ENCODE data around the gene SLC16A8. TPM values are rescaled to one million over a fixed set of nuclear protein-coding genes. Genes with fewer than 3 reads are reported as not detected.

The SLC16A8 gene
- total RNA-seq, 4 donors from 2014 or later = 0.29 to 0.65 (median 0.33) TPM; not detected in 1

DNA sequence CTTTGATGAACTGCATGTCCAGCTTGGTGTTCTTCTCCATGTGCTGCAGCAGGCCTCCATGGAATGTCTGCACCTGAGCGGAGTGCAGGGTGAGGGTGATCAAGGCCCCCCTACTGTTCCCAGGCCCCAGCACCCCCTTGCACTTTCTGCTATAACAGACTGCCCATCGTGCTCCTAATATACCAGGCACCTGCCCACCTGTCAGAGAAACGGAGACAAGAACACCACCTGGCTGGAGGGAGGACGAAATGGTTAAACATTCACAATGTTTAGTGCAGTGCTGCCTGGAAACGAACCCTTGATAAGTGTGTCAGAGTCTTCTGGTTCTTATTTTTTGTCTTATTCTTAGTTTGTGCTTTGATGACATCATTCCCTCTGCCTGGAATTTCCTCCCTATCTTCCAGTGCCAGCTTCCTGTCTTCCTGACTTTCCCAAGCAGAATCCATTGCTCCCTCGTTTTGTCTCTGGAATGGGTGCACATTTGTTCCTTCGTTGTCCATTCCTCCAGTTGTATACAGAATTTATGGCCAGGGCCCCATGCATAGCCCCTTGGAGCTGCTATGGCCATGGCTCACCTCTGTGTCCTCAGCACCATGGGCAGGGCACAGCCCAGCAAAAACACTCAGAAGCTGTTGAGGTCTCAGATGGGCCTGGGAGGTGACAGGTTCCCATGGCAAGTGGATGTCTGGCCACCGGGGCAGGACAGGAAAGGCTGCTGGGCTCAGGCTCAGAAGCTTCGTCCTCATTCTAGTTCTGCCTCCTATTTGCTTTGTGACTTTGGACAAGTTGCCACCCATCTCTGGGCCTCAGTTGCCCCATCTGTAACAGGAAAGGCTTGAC, 14.6 kb upstream of the SLC16A8 start:
- peaks cover 0 to 14% (median 13%) of the 10 kb centered on the region in 4 donors for H3K4me1 ChIP-seq
- TF ChIP-seq, protein P1, sequence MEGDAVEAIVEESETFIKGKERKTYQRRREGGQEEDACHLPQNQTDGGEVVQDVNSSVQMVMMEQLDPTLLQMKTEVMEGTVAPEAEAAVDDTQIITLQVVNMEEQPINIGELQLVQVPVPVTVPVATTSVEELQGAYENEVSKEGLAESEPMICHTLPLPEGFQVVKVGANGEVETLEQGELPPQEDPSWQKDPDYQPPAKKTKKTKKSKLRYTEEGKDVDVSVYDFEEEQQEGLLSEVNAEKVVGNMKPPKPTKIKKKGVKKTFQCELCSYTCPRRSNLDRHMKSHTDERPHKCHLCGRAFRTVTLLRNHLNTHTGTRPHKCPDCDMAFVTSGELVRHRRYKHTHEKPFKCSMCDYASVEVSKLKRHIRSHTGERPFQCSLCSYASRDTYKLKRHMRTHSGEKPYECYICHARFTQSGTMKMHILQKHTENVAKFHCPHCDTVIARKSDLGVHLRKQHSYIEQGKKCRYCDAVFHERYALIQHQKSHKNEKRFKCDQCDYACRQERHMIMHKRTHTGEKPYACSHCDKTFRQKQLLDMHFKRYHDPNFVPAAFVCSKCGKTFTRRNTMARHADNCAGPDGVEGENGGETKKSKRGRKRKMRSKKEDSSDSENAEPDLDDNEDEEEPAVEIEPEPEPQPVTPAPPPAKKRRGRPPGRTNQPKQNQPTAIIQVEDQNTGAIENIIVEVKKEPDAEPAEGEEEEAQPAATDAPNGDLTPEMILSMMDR (IDR thresholded peaks at IDR 0.05) = no peak
- no peak for TF ChIP-seq POLR2AphosphoS5 (IDR thresholded peaks at IDR 0.05)
- TF ChIP-seq EP300 (IDR thresholded peaks at IDR 0.05) = no peak
- no peak for TF ChIP-seq POLR2A (IDR thresholded peaks at IDR 0.05; ENCODE audit: low read depth)
- intact Hi-C loops (cut with DNase I) = no loop called here
- H3K27me3 ChIP-seq = peaks cover 0 to 6% (median 0%) of the 10 kb centered on the region in 4 donors
- WGBS = 56% methylated on average over 7 of the region's 9 CpGs
- H3K4me3 ChIP-seq = no peak overlapping the region
- H3K9me3 ChIP-seq = no peaks in the 10 kb centered on the region
- no peaks in the 10 kb centered on the region for H3K36me3 ChIP-seq
- H3K27ac ChIP-seq (replicated peaks in 1 of 4) = no peak overlapping the region
- DNase-seq (ENCODE audit: extremely low spot score) = no peak

DNA sequence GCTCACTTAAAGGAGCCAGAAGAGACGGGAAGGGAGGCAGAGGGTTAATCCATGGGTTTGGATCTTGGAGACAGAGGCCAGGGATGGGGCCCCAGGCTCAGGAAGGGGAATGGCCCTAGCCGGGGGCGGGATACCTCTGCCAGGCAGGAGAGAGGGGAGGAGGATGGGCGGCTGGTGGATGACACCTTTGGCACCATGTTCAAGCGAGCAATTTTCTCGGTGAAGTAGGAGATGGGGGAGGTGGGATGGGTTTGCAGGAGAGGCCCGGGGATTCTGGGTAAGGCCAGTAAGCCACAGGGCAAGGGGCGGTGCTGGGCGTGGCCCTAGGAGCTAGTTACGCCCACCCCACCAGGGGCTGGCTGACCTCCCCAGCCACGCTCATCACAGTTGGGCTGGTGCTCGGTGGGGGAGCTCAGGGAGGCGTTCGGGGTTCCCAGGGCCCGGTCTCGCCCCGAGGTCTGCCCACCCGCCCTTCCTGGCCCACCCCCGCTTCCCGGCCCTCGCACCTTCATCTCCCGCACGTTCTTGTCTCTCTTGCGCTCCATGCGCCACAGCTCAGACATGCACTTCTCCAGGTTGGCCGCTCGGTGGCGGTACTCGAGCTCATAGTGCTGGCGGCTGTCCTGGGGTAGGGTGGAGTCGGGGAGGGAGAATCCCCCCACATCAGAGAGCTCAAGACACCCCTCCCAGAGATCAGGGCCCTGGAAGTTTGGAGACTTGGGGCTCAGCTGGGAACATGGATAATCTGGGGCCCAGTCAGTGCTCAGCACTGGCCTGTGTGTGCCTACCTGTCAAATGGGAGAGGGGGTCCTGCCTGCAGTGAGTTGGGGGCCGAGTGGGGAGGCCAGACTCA, 13.8 kb upstream of the SLC16A8 start:
- intact Hi-C loops (cut with DNase I) = no loop called here
- Histone ChIP-seq H3K4me1 (peaks cover 0 to 14% (median 13%) of the 10 kb centered on the region in 4 donors), H3K9me3 (no peaks in the 10 kb centered on the region), H3K4me3 (no peak overlapping the region), H3K27me3 (peaks cover 0 to 6% (median 0%) of the 10 kb centered on the region in 4 donors), H3K36me3 (no peaks in the 10 kb centered on the region), H3K27ac (replicated peaks in 1 of 4) (no peak overlapping the region)
- no peak for TF ChIP-seq POLR2AphosphoS5 (IDR thresholded peaks at IDR 0.05)
- TF ChIP-seq, protein P1 (IDR thresholded peaks at IDR 0.05) = peak in 1 of 3 experiments; percentile 25
- TF ChIP-seq POLR2A (IDR thresholded peaks at IDR 0.05; ENCODE audit: low read depth) = no peak
- TF ChIP-seq EP300 (IDR thresholded peaks at IDR 0.05) = no peak
- no peak for DNase-seq (ENCODE audit: extremely low spot score)
- WGBS = 41% methylated on average over 28 of the region's 32 CpGs

DNA sequence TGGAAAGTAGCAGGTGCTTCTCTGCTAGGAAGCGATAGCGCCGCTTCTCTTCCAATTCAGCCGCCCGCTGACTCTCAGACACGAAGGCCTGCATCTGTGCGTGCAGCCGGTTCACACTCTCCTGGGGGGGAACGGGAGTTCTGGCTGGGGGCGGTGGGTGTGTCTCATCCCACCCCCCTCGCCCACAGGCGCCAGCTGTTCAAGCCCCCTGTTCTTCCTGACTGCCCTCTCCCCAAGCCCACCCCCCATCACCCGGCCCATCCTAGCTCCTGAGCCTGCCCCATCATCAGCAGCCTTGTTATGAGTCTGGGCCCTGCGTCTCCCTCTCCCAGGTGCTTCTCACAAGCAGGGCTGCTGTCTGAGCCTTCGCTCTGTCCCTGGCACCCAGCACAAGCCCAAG, 13.1 kb upstream of the SLC16A8 start:
- Histone ChIP-seq H3K27me3 (peaks cover 0 to 6% (median 0%) of the 10 kb centered on the region in 4 donors), H3K9me3 (no peaks in the 10 kb centered on the region), H3K36me3 (no peaks in the 10 kb centered on the region), H3K27ac (replicated peaks in 1 of 4) (no peak overlapping the region), H3K4me3 (no peak overlapping the region), H3K4me1 (peaks cover 0 to 14% (median 13%) of the 10 kb centered on the region in 4 donors)
- TF ChIP-seq POLR2AphosphoS5 (IDR thresholded peaks at IDR 0.05) (no peak), EP300 (IDR thresholded peaks at IDR 0.05) (no peak), POLR2A (IDR thresholded peaks at IDR 0.05; ENCODE audit: low read depth) (no peak)
- TF ChIP-seq, protein P1 (IDR thresholded peaks at IDR 0.05) = no peak
- WGBS = 73% methylated on average over 13 of the region's 15 CpGs
- intact Hi-C loops (cut with DNase I) = no loop called here
- DNase-seq (ENCODE audit: extremely low spot score) = no peak

DNA sequence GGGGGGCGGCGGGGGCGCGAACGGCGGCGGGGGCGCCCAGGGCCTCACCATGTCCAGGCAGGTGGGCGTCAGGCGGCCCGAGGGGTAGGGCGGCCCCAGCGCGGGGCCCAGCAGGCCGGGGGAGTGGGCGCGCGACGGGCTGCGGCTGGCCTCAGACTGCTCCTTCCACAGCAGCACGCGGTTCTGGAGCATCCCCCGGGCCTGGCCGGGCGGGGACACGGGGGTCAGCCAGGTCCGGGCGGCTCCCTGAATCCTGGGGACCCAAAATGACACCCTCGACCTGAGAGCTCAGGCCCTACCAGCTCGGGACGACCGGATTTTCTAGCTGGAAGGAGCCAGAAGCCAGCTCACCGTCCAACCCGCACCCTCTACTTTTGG, 5.5 kb upstream of the SLC16A8 start:
- WGBS = 35% methylated on average over 20 of the region's 34 CpGs
- peak overlapping the region; percentile 38 to 45 (median 42) for H3K4me3 ChIP-seq
- intact Hi-C loops (cut with DNase I) = no loop called here

More for the DNA sequence above, 5.5 kb upstream of the SLC16A8 start:
- DNase-seq (ENCODE audit: extremely low spot score) = no peak
- peaks cover 0 to 37% (median 10%) of the 10 kb centered on the region in 4 donors for H3K27me3 ChIP-seq
- peaks cover 0 to 14% (median 0%) of the 10 kb centered on the region in 4 donors for H3K36me3 ChIP-seq
- no peaks in the 10 kb centered on the region for H3K9me3 ChIP-seq
- H3K4me1 ChIP-seq = peaks cover 6 to 19% (median 14%) of the 10 kb centered on the region in 4 donors
- TF ChIP-seq, protein P1 (IDR thresholded peaks at IDR 0.05) = no peak
- TF ChIP-seq POLR2A (IDR thresholded peaks at IDR 0.05; ENCODE audit: low read depth) = no peak
- no peak for TF ChIP-seq POLR2AphosphoS5 (IDR thresholded peaks at IDR 0.05)
- TF ChIP-seq EP300 (IDR thresholded peaks at IDR 0.05) = no peak
- H3K27ac ChIP-seq (replicated peaks in 1 of 4) = no peak overlapping the region

Measured in esophagus muscularis mucosa (tissue), 4 donors.